Fibroblast of lung (primary cell): ENCODE data around the gene CNGA4. TPM values are rescaled to one million over a fixed set of nuclear protein-coding genes. Genes with fewer than 3 reads are reported as not detected.
A peak's percentile ranks its signal among the peaks of the same experiment; 100 is the strongest.

ENCODE experiments used
- DNase-seq, 2 donors: peaks; one replicate each; pipeline versions ENCODE4 v3.0.0 to v3.0.0-alpha.2; 2010; ENCODE audit warnings: low read depth in 2 of 2
- H2AFZ ChIP-seq: 2 replicates; pipeline ENCODE4 v1.5.1; 2012; ENCODE audit warnings: low read length, control low read depth, inconsistent platforms
- H3K27ac ChIP-seq: 2 replicates; pipeline ENCODE4 v1.5.1; 2011; ENCODE audit warnings: low read length, control low read depth; ENCODE audit not compliant: insufficient read depth
- H3K27me3 ChIP-seq: 2 replicates; pipeline ENCODE4 v1.5.1; 2011; ENCODE audit warnings: mild to moderate bottlenecking, low read length; ENCODE audit not compliant: control insufficient read depth, insufficient read depth
- H3K36me3 ChIP-seq: 2 replicates; pipeline ENCODE4 v1.5.1; 2011; ENCODE audit warnings: low read length; ENCODE audit not compliant: control insufficient read depth, insufficient read depth
- H3K4me1 ChIP-seq: 2 replicates; pipeline ENCODE4 v1.5.1; 2011; ENCODE audit warnings: low read length; ENCODE audit not compliant: control insufficient read depth, insufficient read depth; ENCODE audit errors: extremely low read depth
- H3K4me2 ChIP-seq: 2 replicates; pipeline ENCODE4 v1.5.1; 2011; ENCODE audit warnings: low read length, control low read depth; ENCODE audit not compliant: insufficient read depth; ENCODE audit errors: extremely low read depth
- H3K4me3 ChIP-seq, 4 experiments: fragments of 200-600 bp in 1 of 4; sonication (generic) in 1 of 4; replicated peaks in 1 of 4; 2 replicates each; pipeline ENCODE4 v1.5.1; 2011 to 2016; ENCODE audit warnings: low read length in 4 of 4, low read depth in 3 of 4, mild to moderate bottlenecking in 3 of 4, control low read depth in 2 of 4, inconsistent platforms in 1 of 4, mixed read lengths in 1 of 4; ENCODE audit not compliant: insufficient read depth in 1 of 4; ENCODE audit errors: control extremely low read depth in 1 of 4
- H3K79me2 ChIP-seq: 2 replicates; pipeline ENCODE4 v1.5.1; 2012; ENCODE audit warnings: mild to moderate bottlenecking, low read length, inconsistent platforms; ENCODE audit not compliant: control insufficient read depth, insufficient read depth
- H3K9ac ChIP-seq: 2 replicates; pipeline ENCODE4 v1.5.1; 2011; ENCODE audit warnings: mild to moderate bottlenecking, low read length, control low read depth; ENCODE audit not compliant: insufficient read depth
- H3K9me3 ChIP-seq: 2 replicates; pipeline ENCODE4 v1.5.1; 2012; ENCODE audit warnings: low read depth, low read length; ENCODE audit not compliant: control insufficient read depth, insufficient read depth
- H4K20me1 ChIP-seq: 2 replicates; pipeline ENCODE4 v1.5.1; 2011; ENCODE audit warnings: low read length; ENCODE audit not compliant: control insufficient read depth, insufficient read depth; ENCODE audit errors: extremely low read depth
- CTCF ChIP-seq, 2 donors: IDR thresholded peaks in 1 of 2; conservative IDR thresholded peaks in 1 of 2; 1 replicate in 1 of 2; 2 replicates in 1 of 2; pipeline ENCODE4 v1.5.1; 2011 to 2012; ENCODE audit warnings: low read length in 2 of 2, control low read depth in 1 of 2, inconsistent platforms in 1 of 2, low read depth in 1 of 2, mild to moderate bottlenecking in 1 of 2
- EZH2 ChIP-seq: IDR thresholded peaks from 2 replicates; pipeline ENCODE4 v1.5.1; 2012; ENCODE audit warnings: low read length, control low read depth, mild to moderate bottlenecking; ENCODE audit errors: missing control alignments
- polyA plus RNA-seq, 2 donors: library from polyadenylated mRNA; depleted of rRNA in 1 of 2; stranded (reverse) in 1 of 2; unstranded in 1 of 2; fragments of >200 nt; gene quantifications; 2 replicates each; pipeline ENCODE4 v1.2.1, GENCODE V29; 2011 to 2012; ENCODE audit warnings: missing spikeins in 1 of 2
- total RNA-seq: library from RNA; depleted of rRNA; stranded (reverse); fragments of >200 nt; gene quantifications from 2 replicates; pipeline ENCODE4 v1.2.1, GENCODE V29; 2014

Gene CNGA4
- total and polyA plus RNA-seq, 2 donors (not counting 1 experiment from before 2014, with no cell fraction given): 0.06 to 0.17 TPM

- TF ChIP-seq EZH2: no peak
- no peaks in the 10 kb centered on the region for H3K27me3 ChIP-seq
Measured at GRCh38 chr11:6206456-6207180, 32.3 kb upstream of the CNGA4 start.

GRCh38 chr11:6209801-6210200 is 29.1 kb upstream of the CNGA4 start:
- Histone ChIP-seq H4K20me1 (no peaks in the 10 kb centered on the region), H3K4me1 (no peaks in the 10 kb centered on the region), H3K36me3 (peaks cover 6% of the 10 kb centered on the region), H2AFZ (no peak overlapping the region), H3K9ac (no peak overlapping the region), H3K9me3 (no peaks in the 10 kb centered on the region), H3K27me3 (no peaks in the 10 kb centered on the region), H3K4me2 (no peak overlapping the region), H3K4me3 (no peak overlapping the region), H3K27ac (no peak overlapping the region), H3K79me2 (no peaks in the 10 kb centered on the region)
- no peak for DNase-seq
- no peak for TF ChIP-seq EZH2
- TF ChIP-seq CTCF (conservative IDR thresholded peaks at IDR 0.05 in 1 of 2, IDR thresholded peaks at IDR 0.05 in 1 of 2; ENCODE audit: low read depth in 1 of 2, low read length in 2 of 2): no peak

More at GRCh38 chr11:6206456-6207180, 32.3 kb upstream of the CNGA4 start:
- Histone ChIP-seq H4K20me1 (no peaks in the 10 kb centered on the region), H3K9ac (no peak overlapping the region), H3K79me2 (no peaks in the 10 kb centered on the region), H3K36me3 (peaks cover 3% of the 10 kb centered on the region), H3K4me1 (no peaks in the 10 kb centered on the region), H3K4me2 (no peak overlapping the region), H3K27ac (no peak overlapping the region), H3K9me3 (no peaks in the 10 kb centered on the region), H3K4me3 (no peak overlapping the region), H2AFZ (no peak overlapping the region)
- peak in 1 of 2 donors; percentile 46 for DNase-seq

- TF ChIP-seq EZH2 (no peak), CTCF (conservative IDR thresholded peaks at IDR 0.05 in 1 of 2, IDR thresholded peaks at IDR 0.05 in 1 of 2; ENCODE audit: low read depth in 1 of 2, low read length in 2 of 2) (no peak)
- Histone ChIP-seq H4K20me1 (no peaks in the 10 kb centered on the region), H3K9me3 (no peaks in the 10 kb centered on the region), H3K4me3 (no peak overlapping the region), H3K27me3 (no peaks in the 10 kb centered on the region), H3K79me2 (no peaks in the 10 kb centered on the region), H3K27ac (no peak overlapping the region), H2AFZ (no peak overlapping the region), H3K36me3 (peaks cover 6% of the 10 kb centered on the region), H3K4me2 (no peak overlapping the region), H3K9ac (no peak overlapping the region), H3K4me1 (no peaks in the 10 kb centered on the region)
- DNase-seq: peak in 1 of 2 donors; percentile 13
Measured at GRCh38 chr11:6210274-6210955, 28.5 kb upstream of the CNGA4 start.
